Mesendoderm (in vitro differentiated cells): Measurements from ENCODE around the gene CPSF4L.

Experiments
- DNase-seq: peaks from one replicate; pipeline ENCODE4 v3.0.0; 2013
- H2AK5ac ChIP-seq: 2 replicates; pipeline ENCODE4 v1.6.1; 2013; ENCODE audit warnings: low read length, inconsistent platforms
- H2BK120ac ChIP-seq: 2 replicates; pipeline ENCODE4 v1.6.1; 2013; ENCODE audit warnings: low read depth, mild to moderate bottlenecking, low read length, moderate library complexity, mixed read lengths
- H2BK15ac ChIP-seq: replicated peaks from 2 replicates; pipeline ENCODE4 v1.6.1; 2013; ENCODE audit warnings: low read depth, mild to moderate bottlenecking, moderate library complexity
- H2BK5ac ChIP-seq: 2 replicates; pipeline ENCODE4 v1.6.1; 2013; ENCODE audit warnings: low read length, inconsistent platforms
- H3K18ac ChIP-seq: 2 replicates; pipeline ENCODE4 v1.6.1; 2013; ENCODE audit warnings: mild to moderate bottlenecking, low read length, mixed read lengths
- H3K23ac ChIP-seq: one replicate; pipeline ENCODE4 v1.6.1; 2013; ENCODE audit warnings: low read length
- H3K27ac ChIP-seq: 2 replicates; pipeline ENCODE4 v1.5.1; 2013; ENCODE audit warnings: low read depth, mild to moderate bottlenecking, inconsistent platforms, low read length, moderate library complexity
- H3K27me3 ChIP-seq: 2 replicates; pipeline ENCODE4 v1.6.1; 2013; ENCODE audit warnings: low read length, control low read depth, mild to moderate bottlenecking, inconsistent platforms; ENCODE audit not compliant: insufficient read depth, poor library complexity
- H3K36me3 ChIP-seq: 2 replicates; pipeline ENCODE4 v1.6.1; 2013; ENCODE audit warnings: low read length, inconsistent platforms; ENCODE audit not compliant: control insufficient read depth, insufficient read depth
- H3K4ac ChIP-seq: one replicate; pipeline ENCODE4 v1.6.1; 2013; ENCODE audit warnings: low read depth, mild to moderate bottlenecking, low read length, moderate library complexity
- H3K4me1 ChIP-seq: 2 replicates; pipeline ENCODE4 v1.6.1; 2013; ENCODE audit warnings: low read depth, low read length, inconsistent platforms; ENCODE audit not compliant: control insufficient read depth
- H3K4me2 ChIP-seq: 2 replicates; pipeline ENCODE4 v1.6.1; 2013; ENCODE audit warnings: low read length
- H3K4me3 ChIP-seq: 2 replicates; pipeline ENCODE4 v1.5.1; 2013; ENCODE audit warnings: mild to moderate bottlenecking, low read length
- H3K56ac ChIP-seq: one replicate; pipeline ENCODE4 v1.6.1; 2013; ENCODE audit warnings: low read length
- H3K79me1 ChIP-seq: 2 replicates; pipeline ENCODE4 v1.6.1; 2013; ENCODE audit warnings: low read length, inconsistent platforms
- H3K79me2 ChIP-seq: 2 replicates; pipeline ENCODE4 v1.6.1; 2013; ENCODE audit warnings: mild to moderate bottlenecking, low read length; ENCODE audit not compliant: control insufficient read depth, insufficient read depth
- H3K9ac ChIP-seq: 2 replicates; pipeline ENCODE4 v1.6.1; 2013; ENCODE audit warnings: low read length, inconsistent platforms
- H4K5ac ChIP-seq: one replicate; pipeline ENCODE4 v1.6.1; 2013; ENCODE audit warnings: low read length
- H4K8ac ChIP-seq: one replicate; pipeline ENCODE4 v1.6.1; 2013; ENCODE audit warnings: low read depth, mild to moderate bottlenecking, control low read depth, low read length, moderate library complexity
- WGBS: extraction: QIAGEN DNeasy Blood & Tissue Kit; methylation state at CpG from one replicate; pipeline ENCODE4 v1.1.7; 2013; ENCODE audit warnings: low lambda C conversion rate, missing lambda C conversion rate; ENCODE audit not compliant: insufficient coverage; ENCODE audit errors: extremely low coverage; 5-methylcytosine and 5-hydroxymethylcytosine counted together

CPSF4L gene

DNA sequence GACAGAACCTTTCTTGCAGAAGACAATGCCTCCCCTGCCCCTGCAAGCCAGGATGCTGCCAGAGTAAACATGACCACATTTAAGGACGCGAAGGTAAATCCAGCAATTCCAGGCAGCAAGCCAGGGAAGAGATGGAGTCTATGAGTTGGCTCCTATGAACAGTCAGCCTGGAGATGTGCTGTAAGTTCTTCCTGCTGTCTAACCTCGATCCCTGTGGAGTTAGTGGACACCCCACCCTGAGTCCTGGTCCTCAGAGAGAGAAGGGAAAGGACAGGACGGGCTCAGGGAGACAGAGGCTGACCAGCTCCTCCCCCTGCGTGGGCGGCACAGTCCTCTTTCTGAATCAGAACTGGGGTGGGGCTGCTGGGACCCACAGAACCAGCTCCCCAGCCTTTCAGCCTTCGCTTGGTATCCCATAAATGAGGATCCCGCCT is 25.2 kb upstream of the CPSF4L start:
- Histone ChIP-seq H3K79me1 (peaks cover 34% of the 10 kb centered on the region), H3K27me3 (no peaks in the 10 kb centered on the region), H3K4me2 (no peak overlapping the region), H3K23ac (no peak overlapping the region), H2BK15ac (no peak overlapping the region), H4K5ac (no peak overlapping the region), H3K36me3 (peaks cover 1% of the 10 kb centered on the region), H3K4me1 (peaks cover 2% of the 10 kb centered on the region), H4K8ac (no peak overlapping the region), H3K18ac (no peak overlapping the region), H3K9ac (no peak overlapping the region), H3K4me3 (no peak overlapping the region), H3K4ac (no peak overlapping the region), H3K27ac (no peak overlapping the region), H3K79me2 (peaks cover 3% of the 10 kb centered on the region), H2BK120ac (no peak overlapping the region), H2BK5ac (no peak overlapping the region), H3K56ac (no peak overlapping the region), H2AK5ac (no peak overlapping the region)
- no CpG with 5 or more reads among the region's 8 CpGs for WGBS
- DNase-seq = no peak

DNA sequence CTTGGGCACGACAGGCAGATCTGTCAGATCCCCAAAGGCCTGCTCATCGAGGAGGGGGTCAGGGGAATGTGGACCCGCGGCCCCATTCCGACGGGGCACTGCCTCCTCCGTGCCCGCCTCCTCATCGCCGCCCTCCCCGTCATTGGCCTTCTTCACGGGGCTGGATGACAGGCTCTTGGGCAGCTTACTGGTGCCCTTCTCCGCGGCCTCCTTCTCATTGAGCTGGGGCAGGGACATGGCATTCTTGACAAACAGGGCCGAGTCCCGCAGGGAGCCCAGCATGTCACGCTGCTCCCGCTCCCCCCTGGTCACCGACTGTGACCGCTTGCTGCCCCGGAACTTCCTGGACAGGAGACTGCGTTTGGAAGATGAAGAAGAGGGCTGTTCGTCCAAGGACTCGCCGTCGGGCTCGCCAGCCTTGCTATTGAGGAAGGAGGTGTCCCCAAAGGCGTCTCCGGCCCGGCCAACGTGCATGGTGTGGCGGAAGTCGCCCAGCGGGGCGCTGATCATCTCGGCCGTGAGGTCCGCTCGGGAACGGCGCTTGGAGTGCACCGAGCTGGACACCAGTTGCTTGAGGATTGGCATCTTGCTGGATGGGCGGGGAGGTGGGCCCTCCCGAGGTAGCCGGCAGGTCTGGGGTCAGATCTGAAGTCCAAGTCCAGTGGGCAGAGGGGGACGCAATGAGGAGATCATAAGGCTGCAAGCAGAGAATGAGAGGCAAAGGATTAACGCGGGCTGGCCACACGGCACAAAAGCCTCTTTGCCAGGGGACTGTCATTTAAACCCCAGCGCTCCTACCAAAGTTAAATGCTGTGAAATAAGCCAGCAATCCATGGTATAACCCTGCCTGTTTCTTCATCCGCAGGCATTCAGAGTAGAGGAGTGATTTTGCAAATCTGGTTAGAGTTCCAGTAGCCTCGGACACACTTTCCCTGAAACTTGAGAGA is 24.5 kb upstream of the CPSF4L start:
- Histone ChIP-seq H2BK120ac (no peak overlapping the region), H3K27ac (no peak overlapping the region), H4K8ac (no peak overlapping the region), H3K4me3 (no peak overlapping the region), H2BK15ac (no peak overlapping the region), H3K56ac (no peak overlapping the region), H3K4ac (no peak overlapping the region), H3K79me1 (peaks cover 29% of the 10 kb centered on the region), H2BK5ac (no peak overlapping the region), H3K9ac (no peak overlapping the region), H2AK5ac (no peak overlapping the region), H3K4me2 (no peak overlapping the region), H3K4me1 (no peaks in the 10 kb centered on the region), H3K18ac (no peak overlapping the region), H4K5ac (no peak overlapping the region), H3K27me3 (no peaks in the 10 kb centered on the region), H3K36me3 (peaks cover 1% of the 10 kb centered on the region), H3K23ac (no peak overlapping the region), H3K79me2 (peaks cover 1% of the 10 kb centered on the region)
- WGBS = no CpG with 5 or more reads among the region's 52 CpGs
- DNase-seq = no peak

DNA sequence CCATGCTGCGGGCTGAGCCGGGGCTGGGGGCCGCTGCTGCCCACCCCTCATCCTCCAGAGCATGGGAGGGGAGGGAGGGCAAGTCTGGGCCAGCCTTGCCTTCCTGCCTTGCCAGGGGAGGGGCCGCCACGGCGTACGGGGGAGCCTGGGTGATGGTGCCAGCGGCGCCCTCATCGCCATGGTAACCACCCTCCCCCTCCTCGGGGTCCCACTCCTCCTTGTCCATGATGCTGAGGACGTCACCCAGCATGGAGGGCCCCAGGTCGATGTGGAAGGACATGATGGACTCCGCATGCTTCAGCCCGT is 23.9 kb upstream of the CPSF4L start:
- DNase-seq = no peak
- peaks cover 1% of the 10 kb centered on the region for H3K36me3 ChIP-seq
- no peak overlapping the region for H4K8ac ChIP-seq
- H3K79me1 ChIP-seq = peaks cover 23% of the 10 kb centered on the region
- H3K23ac ChIP-seq = no peak overlapping the region
- H2AK5ac ChIP-seq = no peak overlapping the region
- no peaks in the 10 kb centered on the region for H3K4me1 ChIP-seq
- no peak overlapping the region for H3K9ac ChIP-seq
- no peak overlapping the region for H3K56ac ChIP-seq
- no peak overlapping the region for H2BK5ac ChIP-seq
- no peak overlapping the region for H3K4me3 ChIP-seq
- no peak overlapping the region for H3K18ac ChIP-seq
- no peaks in the 10 kb centered on the region for H3K27me3 ChIP-seq
- H2BK15ac ChIP-seq = no peak overlapping the region
- no peak overlapping the region for H4K5ac ChIP-seq
- no CpG with 5 or more reads among the region's 15 CpGs for WGBS
- no peak overlapping the region for H2BK120ac ChIP-seq
- H3K4ac ChIP-seq = no peak overlapping the region
- H3K27ac ChIP-seq = no peak overlapping the region
- H3K4me2 ChIP-seq = no peak overlapping the region
- no peaks in the 10 kb centered on the region for H3K79me2 ChIP-seq

DNA sequence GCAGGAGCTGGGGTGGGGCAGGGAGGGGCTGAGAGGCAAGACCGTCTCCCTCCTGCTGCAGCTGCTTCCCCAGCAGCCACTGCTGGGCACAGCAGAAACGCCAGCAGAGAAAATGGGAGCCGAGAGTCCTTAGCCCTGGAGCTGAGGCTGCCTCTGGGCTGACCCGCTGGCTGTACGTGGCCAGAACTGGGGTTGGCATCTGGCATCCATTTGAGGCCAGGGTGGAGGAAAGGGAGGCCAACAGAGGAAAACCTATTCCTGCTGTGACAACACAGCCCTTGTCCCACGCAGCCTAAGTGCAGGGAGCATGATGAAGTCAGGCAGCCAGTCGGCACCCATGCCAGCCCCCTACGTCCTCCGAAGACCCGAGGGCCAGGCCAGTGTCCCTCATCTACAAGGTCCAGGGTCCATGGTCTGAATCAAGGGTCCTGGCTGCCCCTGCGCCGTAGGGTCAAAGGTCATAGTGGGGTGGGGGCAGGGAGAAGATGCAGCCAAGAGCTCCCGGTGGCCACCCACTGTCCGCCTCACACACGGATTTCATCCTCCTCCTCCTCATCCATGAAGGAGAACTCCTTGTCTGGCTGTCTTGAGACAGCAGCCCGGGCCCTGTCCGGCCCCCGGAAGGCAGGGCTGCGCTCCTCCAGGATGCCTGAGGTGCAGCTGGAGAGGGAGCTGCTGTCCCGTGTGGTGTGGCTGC is 23.4 kb upstream of the CPSF4L start:
- WGBS = no CpG with 5 or more reads among the region's 20 CpGs
- Histone ChIP-seq H2BK5ac (no peak overlapping the region), H2BK15ac (no peak overlapping the region), H3K4ac (no peak overlapping the region), H4K8ac (no peak overlapping the region), H3K4me1 (no peaks in the 10 kb centered on the region), H2AK5ac (no peak overlapping the region), H3K79me2 (no peaks in the 10 kb centered on the region), H3K9ac (no peak overlapping the region), H4K5ac (no peak overlapping the region), H3K27me3 (no peaks in the 10 kb centered on the region), H3K23ac (no peak overlapping the region), H3K4me3 (no peak overlapping the region), H3K18ac (no peak overlapping the region), H3K36me3 (peaks cover 1% of the 10 kb centered on the region), H3K79me1 (peaks cover 19% of the 10 kb centered on the region), H3K4me2 (no peak overlapping the region), H2BK120ac (no peak overlapping the region), H3K56ac (no peak overlapping the region), H3K27ac (no peak overlapping the region)
- no peak for DNase-seq

DNA sequence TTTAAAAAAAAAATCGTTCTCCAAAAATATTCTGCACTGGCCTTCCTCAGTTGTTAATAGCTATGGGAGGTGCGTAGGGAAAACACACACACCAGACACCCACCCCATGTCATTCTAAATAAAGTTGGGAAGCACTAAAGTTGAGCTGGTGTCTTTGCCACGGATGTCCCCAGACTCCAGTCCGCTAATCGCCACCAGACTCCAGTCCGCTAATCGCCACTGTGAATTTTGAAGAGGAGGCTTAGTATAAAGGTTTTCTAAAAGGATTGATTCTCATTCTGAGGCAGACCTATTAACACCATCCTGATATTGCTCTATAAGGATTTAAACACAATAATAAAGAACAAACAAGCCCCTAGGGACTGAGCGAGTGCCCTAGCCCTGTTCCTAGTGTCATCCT is 22.7 kb upstream of the CPSF4L start:
- Histone ChIP-seq H3K27ac (no peak overlapping the region), H3K18ac (no peak overlapping the region), H2BK120ac (no peak overlapping the region), H3K23ac (no peak overlapping the region), H3K4me3 (no peak overlapping the region), H4K5ac (no peak overlapping the region), H4K8ac (no peak overlapping the region), H2BK15ac (no peak overlapping the region), H3K4me1 (no peaks in the 10 kb centered on the region), H3K56ac (no peak overlapping the region), H3K9ac (no peak overlapping the region), H3K4me2 (no peak overlapping the region), H3K4ac (no peak overlapping the region), H3K79me2 (no peaks in the 10 kb centered on the region), H3K79me1 (peaks cover 19% of the 10 kb centered on the region), H2BK5ac (no peak overlapping the region), H3K36me3 (peaks cover 1% of the 10 kb centered on the region), H2AK5ac (no peak overlapping the region), H3K27me3 (no peaks in the 10 kb centered on the region)
- no peak for DNase-seq
- no CpG with 5 or more reads among the region's 8 CpGs for WGBS
